ENCODE data around the gene OTULIN. TPM values are rescaled to one million over a fixed set of nuclear protein-coding genes. Genes with fewer than 3 reads are reported as not detected.

Gene OTULIN
- total RNA-seq, 1 experiment from 2014 or later: 22.4 TPM

DNA sequence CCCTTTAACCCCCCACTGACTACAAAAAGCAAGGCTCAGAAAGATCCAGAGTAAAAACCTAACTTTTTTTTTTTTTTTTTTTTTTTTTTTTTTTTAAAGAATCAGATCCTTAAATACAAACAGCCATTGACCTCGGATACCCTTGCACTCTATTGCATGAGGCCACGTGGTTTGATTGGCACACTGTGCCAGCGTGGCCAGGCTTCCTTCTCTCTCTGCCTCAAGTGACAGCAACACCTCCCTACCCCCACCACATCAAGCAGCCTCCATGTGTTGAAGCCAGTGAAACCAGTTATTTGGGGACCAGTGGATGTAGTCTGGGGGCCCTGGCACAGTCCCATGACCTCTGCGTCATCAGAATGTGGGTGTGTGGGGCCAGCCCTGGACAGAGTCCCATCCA, 71.4 kb downstream of the OTULIN start:
- no peak for TF ChIP-seq EZH2phosphoT487 (IDR thresholded peaks at IDR 0.05; ENCODE audit: borderline replicate concordance, low read length)
- TF ChIP-seq, protein P1, sequence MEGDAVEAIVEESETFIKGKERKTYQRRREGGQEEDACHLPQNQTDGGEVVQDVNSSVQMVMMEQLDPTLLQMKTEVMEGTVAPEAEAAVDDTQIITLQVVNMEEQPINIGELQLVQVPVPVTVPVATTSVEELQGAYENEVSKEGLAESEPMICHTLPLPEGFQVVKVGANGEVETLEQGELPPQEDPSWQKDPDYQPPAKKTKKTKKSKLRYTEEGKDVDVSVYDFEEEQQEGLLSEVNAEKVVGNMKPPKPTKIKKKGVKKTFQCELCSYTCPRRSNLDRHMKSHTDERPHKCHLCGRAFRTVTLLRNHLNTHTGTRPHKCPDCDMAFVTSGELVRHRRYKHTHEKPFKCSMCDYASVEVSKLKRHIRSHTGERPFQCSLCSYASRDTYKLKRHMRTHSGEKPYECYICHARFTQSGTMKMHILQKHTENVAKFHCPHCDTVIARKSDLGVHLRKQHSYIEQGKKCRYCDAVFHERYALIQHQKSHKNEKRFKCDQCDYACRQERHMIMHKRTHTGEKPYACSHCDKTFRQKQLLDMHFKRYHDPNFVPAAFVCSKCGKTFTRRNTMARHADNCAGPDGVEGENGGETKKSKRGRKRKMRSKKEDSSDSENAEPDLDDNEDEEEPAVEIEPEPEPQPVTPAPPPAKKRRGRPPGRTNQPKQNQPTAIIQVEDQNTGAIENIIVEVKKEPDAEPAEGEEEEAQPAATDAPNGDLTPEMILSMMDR (conservative IDR thresholded peaks at IDR 0.05; ENCODE audit: low read depth, low read length): no peak
- no peak for TF ChIP-seq EZH2 (IDR thresholded peaks at IDR 0.05; ENCODE audit: low read length, unreplicated experiment)
- Histone ChIP-seq H3K4me1 (ENCODE audit: insufficient read depth, low read length) (peaks cover 18% of the 10 kb centered on the region), H3K9me3 (ENCODE audit: low read length) (no peaks in the 10 kb centered on the region), H3F3A (ENCODE audit: low read length, unreplicated experiment) (no peaks in the 10 kb centered on the region), H3K79me2 (ENCODE audit: low read length) (no peaks in the 10 kb centered on the region), H3K9me2 (replicated peaks; ENCODE audit: low read length) (no peaks in the 10 kb centered on the region), H3K9ac (ENCODE audit: low read length) (no peak overlapping the region), H3K4me3 (ENCODE audit: low read length) (no peak overlapping the region), H3K27ac (ENCODE audit: low read length) (no peak overlapping the region), H2AFZ (ENCODE audit: low read length) (no peak overlapping the region), H3K36me3 (ENCODE audit: low read depth, low read length) (no peaks in the 10 kb centered on the region), H3K27me3 (ENCODE audit: low read length) (no peaks in the 10 kb centered on the region), H3K4me2 (ENCODE audit: low read length) (no peak overlapping the region), H4K20me1 (ENCODE audit: low read length) (no peaks in the 10 kb centered on the region)
- BruUV-seq (replicated peaks): no TSS peak
- ChIA-PET CTCF (no interaction called here), POLR2A (ENCODE audit: unreplicated experiment) (no interaction called here)
- ATAC-seq: no peak
- intact Hi-C loops (cut with micrococcal nuclease): no loop called here
- no peak for DNase-seq

DNA sequence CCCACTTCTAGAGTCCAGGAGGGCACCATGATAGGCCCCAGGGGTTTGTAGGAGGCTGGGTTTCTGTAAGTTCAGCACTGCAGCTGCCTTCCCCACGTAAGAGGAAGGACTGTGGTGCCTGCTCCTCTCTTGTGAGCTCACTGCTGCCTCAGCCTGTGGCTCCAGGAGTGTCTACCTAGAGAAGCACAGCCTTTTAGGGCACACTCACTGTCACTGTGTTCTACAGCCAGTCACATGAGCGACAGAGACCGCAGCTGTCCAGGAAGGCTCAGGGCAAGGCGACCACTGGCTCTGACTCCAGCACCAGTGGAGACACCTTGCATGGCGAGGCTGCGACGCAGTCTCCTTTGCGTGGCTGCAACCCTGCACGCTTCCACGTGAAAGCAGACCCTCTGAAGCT, 72.8 kb downstream of the OTULIN start:
- Histone ChIP-seq H3F3A (ENCODE audit: low read length, unreplicated experiment) (no peaks in the 10 kb centered on the region), H3K4me2 (ENCODE audit: low read length) (no peak overlapping the region), H3K79me2 (ENCODE audit: low read length) (no peaks in the 10 kb centered on the region), H2AFZ (ENCODE audit: low read length) (no peak overlapping the region), H4K20me1 (ENCODE audit: low read length) (no peaks in the 10 kb centered on the region), H3K9ac (ENCODE audit: low read length) (no peak overlapping the region), H3K9me2 (replicated peaks; ENCODE audit: low read length) (no peaks in the 10 kb centered on the region), H3K9me3 (ENCODE audit: low read length) (no peaks in the 10 kb centered on the region), H3K27ac (ENCODE audit: low read length) (no peak overlapping the region), H3K4me3 (ENCODE audit: low read length) (no peak overlapping the region), H3K4me1 (ENCODE audit: insufficient read depth, low read length) (peaks cover 18% of the 10 kb centered on the region), H3K27me3 (ENCODE audit: low read length) (no peaks in the 10 kb centered on the region), H3K36me3 (ENCODE audit: low read depth, low read length) (no peaks in the 10 kb centered on the region)
- ChIA-PET CTCF (no interaction called here), POLR2A (ENCODE audit: unreplicated experiment) (no interaction called here)
- ATAC-seq (no peak), DNase-seq (no peak)
- intact Hi-C loops (cut with micrococcal nuclease): no loop called here
- no TSS peak for BruUV-seq (replicated peaks)
- TF ChIP-seq, protein P1 (conservative IDR thresholded peaks at IDR 0.05; ENCODE audit: low read depth, low read length): no peak

DNA sequence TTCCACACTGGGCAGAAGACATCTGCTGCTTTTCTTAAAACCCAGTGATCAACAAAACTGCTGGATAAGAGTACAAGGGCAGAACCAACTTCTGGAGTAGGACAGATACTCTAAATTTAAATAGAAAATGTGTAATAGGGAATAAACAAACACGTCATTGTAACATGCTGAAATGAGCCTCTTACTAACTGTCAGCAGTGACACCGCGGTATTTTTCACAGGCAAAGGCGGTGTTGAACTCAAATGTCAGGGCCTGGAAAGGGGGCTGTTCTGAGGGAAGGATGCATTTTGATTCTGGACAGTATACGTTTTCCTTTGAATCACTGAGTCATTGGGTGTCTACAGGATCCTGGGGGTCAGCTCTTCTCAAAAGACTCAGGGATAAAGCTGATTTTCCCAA, 73.5 kb downstream of the OTULIN start:
- Histone ChIP-seq H3K27me3 (ENCODE audit: low read length) (no peaks in the 10 kb centered on the region), H3K4me1 (ENCODE audit: insufficient read depth, low read length) (peaks cover 20% of the 10 kb centered on the region), H3K79me2 (ENCODE audit: low read length) (no peaks in the 10 kb centered on the region), H3K9ac (ENCODE audit: low read length) (no peak overlapping the region), H3K36me3 (ENCODE audit: low read depth, low read length) (no peaks in the 10 kb centered on the region), H3K9me2 (replicated peaks; ENCODE audit: low read length) (no peaks in the 10 kb centered on the region), H3K4me3 (ENCODE audit: low read length) (no peak overlapping the region), H3K4me2 (ENCODE audit: low read length) (no peak overlapping the region), H2AFZ (ENCODE audit: low read length) (no peak overlapping the region), H3K27ac (ENCODE audit: low read length) (no peak overlapping the region), H3F3A (ENCODE audit: low read length, unreplicated experiment) (no peaks in the 10 kb centered on the region), H3K9me3 (ENCODE audit: low read length) (no peaks in the 10 kb centered on the region), H4K20me1 (ENCODE audit: low read length) (no peaks in the 10 kb centered on the region)
- intact Hi-C loops (cut with micrococcal nuclease): no loop called here
- ChIA-PET CTCF (no interaction called here), POLR2A (ENCODE audit: unreplicated experiment) (no interaction called here)
- no peak for TF ChIP-seq EZH2phosphoT487 (IDR thresholded peaks at IDR 0.05; ENCODE audit: borderline replicate concordance, low read length)
- no peak for TF ChIP-seq EZH2 (IDR thresholded peaks at IDR 0.05; ENCODE audit: low read length, unreplicated experiment)
- TF ChIP-seq, protein P1 (conservative IDR thresholded peaks at IDR 0.05; ENCODE audit: low read depth, low read length): no peak
- ATAC-seq: no peak
- BruUV-seq (replicated peaks): no TSS peak
- no peak for DNase-seq
